HEK293T (cell line): Measurements from ENCODE around the gene CD44.

Source experiments
- CTCF ChIA-PET: fragments of 350-600 bp; formaldehyde crosslinking; extraction: SDS; loops from one replicate; lab custom pipeline; 2021; ENCODE audit warnings: antibody characterized with exemption, inconsistent platforms; lab: Yijun Ruan, JAX
- POLR2A ChIA-PET: fragments of 350-600 bp; formaldehyde crosslinking; extraction: SDS; loops from one replicate; lab custom pipeline; 2020; ENCODE audit warnings: antibody characterized with exemption, inconsistent platforms; lab: Yijun Ruan, JAX
- DNase-seq: peaks from one replicate; pipeline ENCODE4 v3.0.0; 2012; ENCODE audit warnings: mixed read lengths; ENCODE audit errors: extremely low spot score
- ARNT ChIP-seq: fragments of 450-650 bp; IDR thresholded peaks from 2 replicates; pipeline ENCODE4 v1.6.1; 2017; ENCODE audit warnings: mild to moderate bottlenecking
- BHLHE40 ChIP-seq: fragments of 450-650 bp; IDR thresholded peaks from 2 replicates; pipeline ENCODE4 v1.6.1; 2016; ENCODE audit warnings: mild to moderate bottlenecking, moderate library complexity, borderline replicate concordance
- CTBP1 ChIP-seq: fragments of 450-650 bp; IDR thresholded peaks from 2 replicates; pipeline ENCODE4 v1.6.1; 2016; ENCODE audit warnings: borderline replicate concordance
- ELF4 ChIP-seq: fragments of 450-650 bp; IDR thresholded peaks from 2 replicates; pipeline ENCODE4 v1.6.1; 2017; ENCODE audit warnings: antibody characterized with exemption
- FOXA1 ChIP-seq: fragments of 450-650 bp; IDR thresholded peaks from 2 replicates; pipeline ENCODE4 v1.6.1; 2016; ENCODE audit warnings: mild to moderate bottlenecking
- FOXK2 ChIP-seq: fragments of 450-650 bp; IDR thresholded peaks from 2 replicates; pipeline ENCODE4 v1.6.1; 2016; ENCODE audit warnings: mild to moderate bottlenecking
- FOXM1 ChIP-seq: fragments of 450-650 bp; IDR thresholded peaks from 2 replicates; pipeline ENCODE4 v1.6.1; 2017; ENCODE audit warnings: mild to moderate bottlenecking, borderline replicate concordance
- HDGF ChIP-seq: fragments of 450-650 bp; IDR thresholded peaks from 2 replicates; pipeline ENCODE4 v1.6.1; 2017; ENCODE audit warnings: antibody characterized with exemption, borderline replicate concordance
- L3MBTL2 ChIP-seq: fragments of 450-650 bp; conservative IDR thresholded peaks from 2 replicates; pipeline ENCODE4 v1.6.1; 2016; ENCODE audit warnings: mild to moderate bottlenecking
- LEF1 ChIP-seq: fragments of 450-650 bp; IDR thresholded peaks from 2 replicates; pipeline ENCODE4 v1.6.1; 2017; ENCODE audit warnings: mild to moderate bottlenecking, borderline replicate concordance
- NFRKB ChIP-seq: fragments of 450-650 bp; IDR thresholded peaks from 2 replicates; pipeline ENCODE4 v1.6.1; 2016; ENCODE audit warnings: mild to moderate bottlenecking, moderate library complexity
- PKNOX1 ChIP-seq: fragments of 450-650 bp; IDR thresholded peaks from 2 replicates; pipeline ENCODE4 v1.6.1; 2016
- SP1 ChIP-seq: fragments of 450-650 bp; IDR thresholded peaks from 2 replicates; pipeline ENCODE4 v1.6.1; 2017
- SUZ12 ChIP-seq: fragments of 450-650 bp; IDR thresholded peaks from 2 replicates; pipeline ENCODE4 v1.6.1; 2016; ENCODE audit warnings: mild to moderate bottlenecking
- TARDBP ChIP-seq: fragments of 450-650 bp; IDR thresholded peaks from 2 replicates; pipeline ENCODE4 v1.6.1; 2016
- ZNF384 ChIP-seq: fragments of 450-650 bp; IDR thresholded peaks from 2 replicates; pipeline ENCODE4 v1.6.1; 2016

CD44 gene

DNA sequence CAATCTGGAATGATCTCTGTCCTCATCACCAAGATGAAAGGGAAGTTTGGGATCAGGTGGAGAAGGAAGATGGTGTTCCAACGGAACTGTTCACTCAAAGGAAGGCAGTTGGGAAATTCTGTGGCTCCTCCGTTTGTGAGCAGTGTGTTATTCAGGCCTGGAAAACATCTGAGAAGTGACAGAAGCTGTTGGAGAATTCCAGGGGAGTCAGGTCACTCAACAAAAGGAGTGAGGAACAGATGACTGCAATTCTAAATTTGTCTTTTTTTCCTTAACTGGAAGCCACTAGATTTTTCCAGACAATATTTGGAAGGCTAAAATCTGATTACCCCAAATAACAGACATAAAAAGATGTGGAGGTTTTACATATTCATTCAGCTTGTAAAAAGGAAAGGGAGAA, 107.8 kb downstream of the CD44 start:
- ChIA-PET CTCF (no interaction called here), POLR2A (no interaction called here)
- no peak for DNase-seq
- no peak for TF ChIP-seq FOXK2

DNA sequence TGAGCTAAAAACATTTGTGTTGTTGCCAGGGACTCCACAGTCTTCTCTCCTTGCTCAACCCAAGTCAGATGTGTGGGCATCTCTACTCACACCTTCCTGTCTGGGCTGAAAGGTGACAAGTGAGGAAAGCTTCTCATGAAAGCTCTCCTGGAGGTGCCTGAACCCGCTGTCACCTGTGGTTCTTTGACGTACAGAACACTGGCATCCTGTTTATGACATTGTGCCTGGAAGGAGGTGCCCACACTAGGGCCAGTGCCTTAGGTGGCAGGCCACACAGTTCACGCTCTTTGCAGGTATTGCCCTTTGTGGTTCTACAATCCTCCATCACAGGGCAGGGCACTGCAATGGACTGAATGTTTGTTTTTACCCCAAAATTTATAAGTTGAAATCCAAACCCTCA, 108.5 kb downstream of the CD44 start:
- POLR2A ChIA-PET = no interaction called here
- DNase-seq = no peak
- TF ChIP-seq ARNT (no peak), SP1 (no peak), LEF1 (no peak), FOXK2 (no peak), ZNF384 (no peak), FOXM1 (no peak), CTBP1 (no peak), PKNOX1 (no peak), TARDBP (no peak), SUZ12 (no peak), NFRKB (no peak), L3MBTL2 (no peak), BHLHE40 (no peak), ELF4 (no peak), FOXA1 (no peak), HDGF (no peak)
- CTCF ChIA-PET = no interaction called here

DNA sequence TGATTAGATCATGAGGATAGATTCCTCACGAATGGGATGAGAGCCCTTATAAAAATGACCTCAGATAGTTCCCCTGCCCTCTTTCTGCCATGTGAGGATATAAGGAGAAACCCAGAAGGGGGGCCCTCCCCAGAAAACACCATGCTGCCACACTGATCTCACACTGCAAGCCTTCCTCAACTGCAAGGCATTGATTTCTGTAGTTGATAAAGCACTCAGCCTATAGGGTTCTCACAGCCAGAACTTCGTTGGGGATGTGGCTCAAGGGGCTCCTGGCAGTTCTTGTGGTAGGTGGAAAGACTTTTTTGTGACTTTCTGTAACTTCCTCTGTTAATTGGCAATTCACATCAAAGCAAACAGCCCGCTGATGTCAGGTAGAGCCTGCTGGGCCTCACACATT, 108.9 kb downstream of the CD44 start:
- no peak for DNase-seq
- ChIA-PET POLR2A (no interaction called here), CTCF (no interaction called here)
- no peak for TF ChIP-seq HDGF
- no peak for TF ChIP-seq NFRKB
- TF ChIP-seq ARNT = no peak

DNA sequence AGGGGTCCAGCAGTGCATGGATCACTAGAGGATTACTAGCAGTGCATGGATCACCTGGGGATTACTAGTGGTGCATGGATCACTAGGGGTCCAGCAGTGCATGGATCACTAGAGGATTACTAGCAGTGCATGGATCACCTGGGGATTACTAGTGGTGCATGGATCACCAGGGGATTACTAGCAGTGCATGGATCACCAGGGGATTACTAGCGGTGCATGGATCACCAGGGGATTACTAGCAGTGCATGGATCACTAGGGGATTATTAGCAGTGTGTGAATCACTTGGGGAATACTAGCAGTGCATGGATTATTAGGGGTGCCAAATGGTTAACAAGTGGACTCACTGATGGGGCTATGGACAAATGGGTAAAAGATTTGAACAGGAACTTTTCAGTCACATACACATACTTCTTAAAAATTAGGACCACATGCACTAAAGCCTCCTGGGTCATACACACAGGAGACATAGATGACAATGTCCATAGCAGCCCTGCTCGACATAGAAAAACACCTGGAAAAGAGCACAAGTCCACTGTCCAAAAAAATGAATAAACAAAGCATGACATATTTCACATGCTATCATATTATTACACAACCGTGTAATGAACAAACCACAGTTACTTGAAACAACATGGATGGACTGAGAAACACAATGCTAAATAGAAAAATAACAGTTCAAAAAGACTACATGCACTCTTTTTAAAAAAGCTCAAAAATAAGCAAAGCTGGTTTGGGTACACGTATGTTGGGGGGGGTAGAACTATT, 109.8 kb downstream of the CD44 start:
- no peak for DNase-seq
- TF ChIP-seq CTBP1 (no peak), HDGF (no peak), ELF4 (no peak), FOXK2 (no peak), NFRKB (no peak), FOXA1 (no peak), TARDBP (no peak), PKNOX1 (no peak), L3MBTL2 (no peak), SP1 (no peak), FOXM1 (no peak), ZNF384 (no peak), LEF1 (no peak), SUZ12 (no peak), ARNT (no peak), BHLHE40 (no peak)
- CTCF ChIA-PET = no interaction called here
- POLR2A ChIA-PET = no interaction called here

DNA sequence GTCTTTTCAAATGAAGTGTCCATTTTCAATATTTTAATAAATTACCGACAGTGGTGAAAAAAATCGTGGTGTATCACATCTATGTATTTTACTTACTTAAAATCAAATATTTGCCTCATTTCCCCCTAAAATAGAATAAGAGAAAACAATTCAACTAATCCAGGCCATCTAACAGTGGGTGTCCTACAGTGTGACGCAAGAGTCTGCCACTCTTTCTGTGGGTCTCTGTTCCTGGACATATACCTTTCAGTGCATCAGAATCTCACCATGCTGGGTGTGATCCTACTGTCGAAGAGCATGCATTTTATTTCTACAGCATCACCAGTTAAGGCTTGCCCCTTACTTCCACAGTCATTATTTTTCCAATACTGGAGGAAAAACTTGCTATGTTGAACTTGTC, 111.2 kb downstream of the CD44 start:
- ChIA-PET CTCF (no interaction called here), POLR2A (no interaction called here)
- TF ChIP-seq SUZ12 (no peak), HDGF (no peak), FOXA1 (no peak), LEF1 (no peak), TARDBP (no peak), ARNT (no peak), L3MBTL2 (no peak), PKNOX1 (no peak), FOXM1 (no peak), FOXK2 (no peak), CTBP1 (no peak), ELF4 (no peak), NFRKB (no peak), ZNF384 (no peak), SP1 (no peak), BHLHE40 (no peak)
- no peak for DNase-seq

DNA sequence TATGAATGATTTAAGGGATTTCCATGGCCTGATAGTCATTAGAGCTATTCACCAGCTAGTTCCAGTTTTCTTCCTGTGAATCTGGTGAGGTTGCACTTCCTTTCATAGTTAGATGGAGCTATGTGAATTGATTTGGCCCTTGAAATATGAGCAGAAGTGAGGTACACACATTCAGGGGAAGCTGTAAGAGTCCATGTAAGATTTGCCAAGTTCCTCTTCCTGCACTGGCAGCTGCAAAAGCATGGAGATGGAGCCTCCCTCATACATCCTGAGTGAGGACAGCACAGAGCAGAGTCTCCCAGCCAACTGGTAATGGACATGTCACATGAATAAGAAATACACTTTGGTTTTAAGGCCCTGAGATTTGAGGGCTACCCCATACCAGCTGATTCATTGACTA, 111.7 kb downstream of the CD44 start:
- no peak for DNase-seq
- TF ChIP-seq ELF4 (no peak), BHLHE40 (no peak), L3MBTL2 (no peak), FOXA1 (no peak), HDGF (no peak), FOXM1 (no peak), FOXK2 (no peak), SP1 (no peak), LEF1 (no peak), CTBP1 (no peak), PKNOX1 (no peak), TARDBP (no peak), ZNF384 (no peak), NFRKB (no peak), ARNT (no peak), SUZ12 (no peak)

More for the DNA sequence above, 111.7 kb downstream of the CD44 start:
- POLR2A ChIA-PET = no interaction called here
- CTCF ChIA-PET = no interaction called here
